CD4-positive, alpha-beta T cell treated with Interleukin-6 for 4 hours (primary cell): ENCODE measurements around the gene REPIN1.

Experiments used
- DNase-seq: peaks from one replicate; pipeline ENCODE4 v3.0.0-alpha.2; 2020; ENCODE audit warnings: mixed read lengths

The REPIN1 gene

GRCh38 chr7:150337659-150338081, 31.0 kb upstream of the REPIN1 start:
- DNase-seq = no peak

- no peak for DNase-seq
Measured at GRCh38 chr7:150338166-150338829, 30.3 kb upstream of the REPIN1 start.

- DNase-seq = no peak
Measured at GRCh38 chr7:150339409-150339809, 29.2 kb upstream of the REPIN1 start.

GRCh38 chr7:150340024-150340749, 28.4 kb upstream of the REPIN1 start:
- DNase-seq = peak; percentile 15

GRCh38 chr7:150340875-150341262, 27.8 kb upstream of the REPIN1 start:
- DNase-seq = no peak

- no peak for DNase-seq
Measured at GRCh38 chr7:150341263-150342120, 27.1 kb upstream of the REPIN1 start, which contains the start of gene RARRES2. Gene RARRES2, minus strand, starts transcription at chr7:150341629. Its CDS starts 1,020 bp downstream, at chr7:150340609.

GRCh38 chr7:150342121-150342408, 26.6 kb upstream of the REPIN1 start:
- DNase-seq = no peak

- DNase-seq = no peak
Measured at GRCh38 chr7:150343225-150343624, 25.4 kb upstream of the REPIN1 start.

GRCh38 chr7:150344299-150344698, 24.3 kb upstream of the REPIN1 start:
- no peak for DNase-seq

- DNase-seq = no peak
Measured at GRCh38 chr7:150345012-150345411, 23.6 kb upstream of the REPIN1 start.

- no peak for DNase-seq
Measured at GRCh38 chr7:150346922-150347321, 21.7 kb upstream of the REPIN1 start.

- no peak for DNase-seq
Measured at GRCh38 chr7:150351587-150352194, 16.9 kb upstream of the REPIN1 start.

- DNase-seq = no peak
Measured at GRCh38 chr7:150355666-150356059, 13.0 kb upstream of the REPIN1 start.

GRCh38 chr7:150356265-150356897, 12.2 kb upstream of the REPIN1 start:
- DNase-seq = peak; percentile 44

- DNase-seq = peak; percentile 87
Measured at GRCh38 chr7:150357270-150357669, 11.4 kb upstream of the REPIN1 start.

GRCh38 chr7:150357771-150358427, 10.7 kb upstream of the REPIN1 start:
- no peak for DNase-seq

- no peak for DNase-seq
Measured at GRCh38 chr7:150358433-150358832, 10.2 kb upstream of the REPIN1 start.

- peak; percentile 29 for DNase-seq
Measured at GRCh38 chr7:150358988-150359621, 9.5 kb upstream of the REPIN1 start.

- DNase-seq = no peak
Measured at GRCh38 chr7:150359622-150360362, 8.8 kb upstream of the REPIN1 start.

GRCh38 chr7:150360363-150361058, 8.1 kb upstream of the REPIN1 start:
- no peak for DNase-seq
